Hepatocyte (in vitro differentiated cells): ENCODE measurements around the gene TSPAN8. TPM values are rescaled to one million over a fixed set of nuclear protein-coding genes. Genes with fewer than 3 reads are reported as not detected.
"Not testable (repeated sequence)": the region's sequence is repeated elsewhere in the genome, so short reads cannot be mapped to it uniquely, and the experiment has no call there.

Experiments used
- DNase-seq: peaks from one replicate; pipeline ENCODE4 v3.0.0-alpha.2; 2016; ENCODE audit warnings: low spot score
- H2AFZ ChIP-seq: fragments of 200-600 bp; sonication (generic); 2 replicates; pipeline ENCODE4 v1.6.0; 2016; ENCODE audit warnings: antibody characterized with exemption, mild to moderate bottlenecking
- H3K27ac ChIP-seq: fragments of 200-600 bp; sonication (generic); 2 replicates; pipeline ENCODE4 v1.5.1; 2016; ENCODE audit warnings: mild to moderate bottlenecking
- H3K27me3 ChIP-seq: fragments of 200-600 bp; sonication (generic); 2 replicates; pipeline ENCODE4 v1.6.1; 2016
- H3K36me3 ChIP-seq: fragments of 200-600 bp; sonication (generic); replicated peaks from 2 replicates; pipeline ENCODE4 v1.5.1; 2016; ENCODE audit warnings: low read depth; ENCODE audit not compliant: insufficient read depth
- H3K4me1 ChIP-seq: fragments of 200-600 bp; sonication (generic); 2 replicates; pipeline ENCODE4 v1.5.1; 2016; ENCODE audit warnings: mild to moderate bottlenecking, moderate library complexity; ENCODE audit not compliant: insufficient read depth
- H3K4me2 ChIP-seq: fragments of 200-600 bp; sonication (generic); 2 replicates; pipeline ENCODE4 v1.6.0; 2016
- H3K4me3 ChIP-seq: fragments of 200-600 bp; sonication (generic); 2 replicates; pipeline ENCODE4 v1.5.1; 2016; ENCODE audit warnings: mild to moderate bottlenecking
- H3K79me2 ChIP-seq: fragments of 200-600 bp; sonication (generic); 2 replicates; pipeline ENCODE4 v1.6.0; 2017; ENCODE audit warnings: mild to moderate bottlenecking
- H3K9me2 ChIP-seq: fragments of 200-600 bp; sonication (generic); replicated peaks from 2 replicates; pipeline ENCODE4 v1.6.0; 2017; ENCODE audit warnings: mild to moderate bottlenecking; ENCODE audit not compliant: insufficient read depth
- H3K9me3 ChIP-seq: fragments of 200-600 bp; sonication (generic); 2 replicates; pipeline ENCODE4 v1.5.1; 2016; ENCODE audit warnings: low read depth, mild to moderate bottlenecking
- H4K20me1 ChIP-seq: fragments of 200-600 bp; sonication (generic); 2 replicates; pipeline ENCODE4 v1.6.0; 2016; ENCODE audit warnings: mild to moderate bottlenecking; ENCODE audit not compliant: insufficient read depth, poor library complexity, severe bottlenecking
- EZH2 ChIP-seq: fragments of 200-600 bp; sonication (generic); IDR thresholded peaks from 2 replicates; pipeline ENCODE4 v1.6.1; 2016; ENCODE audit warnings: antibody characterized with exemption, mild to moderate bottlenecking, borderline replicate concordance
- EZH2phosphoT487 ChIP-seq: fragments of 200-600 bp; sonication (generic); IDR thresholded peaks from one replicate; pipeline ENCODE4 v1.6.1; 2018; ENCODE audit warnings: antibody characterized with exemption, mild to moderate bottlenecking, low read depth, moderate library complexity; ENCODE audit not compliant: unreplicated experiment, severe bottlenecking
- WGBS: methylation state at CpG from one replicate; pipeline ENCODE4 v1.1.6; 2016; ENCODE audit warnings: low lambda C conversion rate; ENCODE audit errors: missing lambda C conversion rate; 5-methylcytosine and 5-hydroxymethylcytosine counted together
- polyA plus RNA-seq: library from polyadenylated mRNA; unstranded; fragments of >200 nt; fragmentation: Nextera tagmentation; extraction: Ambion mirVana; gene quantifications from 2 replicates; pipeline ENCODE4 v1.2.1, GENCODE V29; 2016
- total RNA-seq: library from RNA; depleted of rRNA; stranded (reverse); fragments of >200 nt; gene quantifications from 2 replicates; pipeline ENCODE4 v1.2.3, GENCODE V29; 2014
- TF ChIP-seq, protein P1 (sequence below): fragments of 200-600 bp; sonication (generic); IDR thresholded peaks from 2 replicates; pipeline ENCODE4 v1.5.1; 2016; ENCODE audit warnings: antibody characterized with exemption, mild to moderate bottlenecking; ENCODE audit not compliant: poor library complexity

TSPAN8 gene
- total and polyA plus RNA-seq, 2 experiments from 2014 or later: 312 to 639 TPM

DNA sequence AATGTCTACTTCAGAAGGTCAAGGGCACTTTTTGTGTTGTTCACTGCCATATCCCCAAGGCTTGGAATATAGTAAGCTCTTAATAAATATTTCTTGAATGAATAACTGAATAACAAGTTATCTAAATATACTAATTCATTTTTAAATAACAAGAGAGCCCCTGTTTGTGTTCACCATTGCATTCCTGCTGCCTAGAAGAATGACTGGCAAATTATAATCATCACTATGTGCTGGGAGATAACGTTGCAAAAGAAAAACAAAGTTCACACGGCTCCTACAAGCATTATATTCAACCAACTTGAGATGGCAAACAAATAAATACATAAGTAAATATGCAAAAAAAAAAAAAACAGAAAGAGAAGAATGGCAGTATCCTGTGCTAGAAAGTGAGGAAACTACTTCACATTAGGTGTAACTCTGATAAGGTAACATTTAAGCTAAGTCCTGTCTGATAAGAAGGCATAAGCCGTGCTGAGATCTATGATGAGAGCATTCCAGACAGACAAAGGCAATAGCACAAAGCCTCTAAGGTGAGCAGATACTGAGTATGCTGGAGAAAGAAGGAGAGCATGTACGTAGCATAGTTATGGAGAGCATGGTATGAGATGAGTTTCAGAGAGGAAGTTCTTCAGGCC lies 9.2 kb upstream of the TSPAN8 start:
- Histone ChIP-seq H2AFZ (no peak overlapping the region), H3K79me2 (no peaks in the 10 kb centered on the region), H3K27me3 (no peaks in the 10 kb centered on the region), H3K4me1 (peaks cover 17% of the 10 kb centered on the region), H3K27ac (peak overlapping the region; percentile 52), H3K4me2 (no peak overlapping the region), H3K4me3 (no peak overlapping the region), H4K20me1 (no peaks in the 10 kb centered on the region), H3K36me3 (no peaks in the 10 kb centered on the region), H3K9me2 (no peaks in the 10 kb centered on the region), H3K9me3 (no peaks in the 10 kb centered on the region)
- WGBS: 54% methylated on average over 4 of the region's 4 CpGs
- no peak for DNase-seq
- TF ChIP-seq, protein P1, sequence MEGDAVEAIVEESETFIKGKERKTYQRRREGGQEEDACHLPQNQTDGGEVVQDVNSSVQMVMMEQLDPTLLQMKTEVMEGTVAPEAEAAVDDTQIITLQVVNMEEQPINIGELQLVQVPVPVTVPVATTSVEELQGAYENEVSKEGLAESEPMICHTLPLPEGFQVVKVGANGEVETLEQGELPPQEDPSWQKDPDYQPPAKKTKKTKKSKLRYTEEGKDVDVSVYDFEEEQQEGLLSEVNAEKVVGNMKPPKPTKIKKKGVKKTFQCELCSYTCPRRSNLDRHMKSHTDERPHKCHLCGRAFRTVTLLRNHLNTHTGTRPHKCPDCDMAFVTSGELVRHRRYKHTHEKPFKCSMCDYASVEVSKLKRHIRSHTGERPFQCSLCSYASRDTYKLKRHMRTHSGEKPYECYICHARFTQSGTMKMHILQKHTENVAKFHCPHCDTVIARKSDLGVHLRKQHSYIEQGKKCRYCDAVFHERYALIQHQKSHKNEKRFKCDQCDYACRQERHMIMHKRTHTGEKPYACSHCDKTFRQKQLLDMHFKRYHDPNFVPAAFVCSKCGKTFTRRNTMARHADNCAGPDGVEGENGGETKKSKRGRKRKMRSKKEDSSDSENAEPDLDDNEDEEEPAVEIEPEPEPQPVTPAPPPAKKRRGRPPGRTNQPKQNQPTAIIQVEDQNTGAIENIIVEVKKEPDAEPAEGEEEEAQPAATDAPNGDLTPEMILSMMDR: no peak
- TF ChIP-seq EZH2phosphoT487: no peak
- TF ChIP-seq EZH2: no peak

DNA sequence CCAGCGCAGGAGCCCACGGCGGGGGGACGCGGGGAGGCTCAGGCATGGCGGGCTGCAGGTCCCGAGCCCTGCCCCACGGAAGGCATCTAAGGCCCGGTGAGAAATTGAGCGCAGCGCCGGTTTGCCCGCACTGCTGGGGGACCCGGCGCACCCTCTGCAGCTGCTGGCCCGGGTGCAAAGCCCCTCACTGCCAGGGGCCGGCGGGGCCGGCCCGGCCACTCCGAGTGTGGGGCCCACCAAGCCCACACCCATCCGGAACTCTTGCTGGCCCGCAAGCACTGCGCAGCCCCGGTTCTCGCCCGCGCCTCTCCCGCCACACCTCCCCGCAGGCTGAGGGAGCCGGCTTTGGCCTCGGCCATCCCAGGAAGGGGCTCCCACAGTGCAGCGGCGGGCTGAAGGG lies 8.5 kb upstream of the TSPAN8 start:
- no peak for DNase-seq
- Histone ChIP-seq H3K36me3 (no peaks in the 10 kb centered on the region), H3K27ac (peak overlapping the region; percentile 96), H3K4me3 (no peak overlapping the region), H3K79me2 (no peaks in the 10 kb centered on the region), H3K4me1 (peaks cover 19% of the 10 kb centered on the region), H4K20me1 (no peaks in the 10 kb centered on the region), H2AFZ (no peak overlapping the region), H3K4me2 (no peak overlapping the region), H3K9me2 (no peaks in the 10 kb centered on the region), H3K27me3 (no peaks in the 10 kb centered on the region), H3K9me3 (no peaks in the 10 kb centered on the region)
- TF ChIP-seq, protein P1: no peak
- TF ChIP-seq EZH2phosphoT487: no peak
- no peak for TF ChIP-seq EZH2
- WGBS: 95% methylated on average over 19 of the region's 34 CpGs

DNA sequence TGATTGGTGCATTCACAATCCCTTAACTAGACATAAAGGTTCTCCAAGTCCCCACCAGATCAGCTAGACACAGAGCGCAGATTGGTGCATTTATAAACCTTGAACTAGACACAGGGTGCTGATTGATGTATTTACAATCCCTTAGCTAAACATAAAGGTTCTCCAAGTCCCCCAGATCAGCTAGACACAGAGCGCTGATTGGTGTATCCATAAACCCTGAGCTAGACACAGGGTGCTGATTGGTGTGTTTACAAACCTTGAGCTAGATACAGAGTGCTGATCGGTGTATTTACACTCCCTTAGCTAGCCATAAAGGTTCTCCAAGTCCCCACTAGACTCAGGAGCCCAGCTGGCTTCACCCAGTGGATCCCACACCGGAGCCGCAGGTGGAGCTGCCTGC lies 8.0 kb upstream of the TSPAN8 start:
- WGBS: 97% methylated on average over 5 of the region's 5 CpGs
- not testable (repeated sequence) for H3K9me3 ChIP-seq, H3K36me3 ChIP-seq, H3K27me3 ChIP-seq, H3K9me2 ChIP-seq, H2AFZ ChIP-seq, H3K4me3 ChIP-seq, DNase-seq, H3K4me2 ChIP-seq, H4K20me1 ChIP-seq, H3K79me2 ChIP-seq
- Histone ChIP-seq H3K4me1 (peaks cover 19% of the 10 kb centered on the region), H3K27ac (peak overlapping the region; percentile 96)

DNA sequence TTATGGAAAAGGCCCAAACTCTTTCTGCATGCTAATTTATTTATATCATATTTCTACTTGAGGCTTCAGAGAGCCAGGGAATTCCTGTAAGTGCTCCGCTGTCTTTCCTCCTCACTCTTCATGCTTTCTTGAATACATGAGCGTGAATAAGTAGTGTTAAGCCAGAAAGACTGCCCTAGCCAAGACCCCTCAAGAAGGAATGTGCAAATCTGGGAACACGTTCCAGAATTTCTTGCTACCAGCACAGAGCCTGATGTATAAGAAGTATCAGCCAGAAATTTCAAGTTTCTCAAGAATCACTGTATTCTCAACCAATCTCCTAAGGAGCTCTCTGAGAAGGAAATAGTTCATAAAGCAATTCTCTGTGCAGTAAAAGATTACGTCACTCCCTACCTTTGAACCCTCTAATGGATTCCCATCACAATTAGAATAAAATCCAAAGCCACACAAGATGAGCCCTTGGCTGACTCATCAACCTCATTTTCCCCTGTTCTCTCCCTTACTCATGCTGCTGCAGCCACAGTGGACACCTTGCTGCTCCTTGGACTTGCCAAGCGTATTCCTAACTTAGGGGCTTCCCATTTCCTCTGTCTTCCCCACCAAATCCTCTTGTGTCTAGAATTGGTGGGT lies 6.9 kb upstream of the TSPAN8 start:
- WGBS: 69% methylated on average over 5 of the region's 5 CpGs
- H3K27me3 ChIP-seq: no peaks in the 10 kb centered on the region
- peak; percentile 72 for DNase-seq
- peak overlapping the region; percentile 96 for H3K27ac ChIP-seq
- H3K4me2 ChIP-seq: peak overlapping the region; percentile 17
- no peak overlapping the region for H2AFZ ChIP-seq
- peaks cover 26% of the 10 kb centered on the region for H3K4me1 ChIP-seq
- H3K9me3 ChIP-seq: no peaks in the 10 kb centered on the region
- TF ChIP-seq EZH2phosphoT487 (no peak), EZH2 (no peak)
- TF ChIP-seq, protein P1: no peak
- H3K79me2 ChIP-seq: no peaks in the 10 kb centered on the region
- H3K4me3 ChIP-seq: no peak overlapping the region
- no peaks in the 10 kb centered on the region for H4K20me1 ChIP-seq
- no peaks in the 10 kb centered on the region for H3K36me3 ChIP-seq
- no peaks in the 10 kb centered on the region for H3K9me2 ChIP-seq
